AG04450 (cell line): ENCODE data around the gene SNX33. TPM values are rescaled to one million over a fixed set of nuclear protein-coding genes. Genes with fewer than 3 reads are reported as not detected.

ENCODE experiments used
- CTCF ChIA-PET: fragments of 300-600, 350-600 bp; formaldehyde crosslinking; extraction: SDS; loops from one replicate; lab custom pipeline; 2022; ENCODE audit warnings: antibody characterized with exemption, inconsistent platforms; lab: Charles Lee
- POLR2A ChIA-PET: fragments of 350-600 bp; formaldehyde crosslinking; extraction: SDS; loops from one replicate; lab custom pipeline; 2021; ENCODE audit warnings: antibody characterized with exemption, inconsistent platforms; lab: Yijun Ruan, JAX
- DNase-seq: peaks from one replicate; pipeline ENCODE4 v3.0.0-alpha.2; 2011; ENCODE audit warnings: low read depth, low spot score
- H3K27ac ChIP-seq: one replicate; pipeline ENCODE4 v1.5.1; 2012; ENCODE audit warnings: low read depth, low read length, control low read depth
- H3K27me3 ChIP-seq: one replicate; pipeline ENCODE4 v1.6.0; 2012; ENCODE audit warnings: low read length; ENCODE audit not compliant: control insufficient read depth, insufficient read depth
- H3K4me3 ChIP-seq: 2 replicates; pipeline ENCODE4 v1.5.1; 2011; ENCODE audit warnings: mild to moderate bottlenecking, low read depth, low read length, control low read depth
- H3K9me3 ChIP-seq: 2 replicates; pipeline ENCODE4 v1.5.1; 2012; ENCODE audit warnings: low read length; ENCODE audit not compliant: control insufficient read depth, insufficient read depth
- CTCF ChIP-seq: IDR thresholded peaks from 2 replicates; pipeline ENCODE4 v1.5.1; 2011; ENCODE audit warnings: low read depth, low read length, control low read depth, inconsistent platforms
- polyA plus RNA-seq: library from polyadenylated mRNA; depleted of rRNA; stranded (reverse); fragments of >200 nt; gene quantifications from 2 replicates; pipeline ENCODE4 v1.2.3, GENCODE V29; 2011

Gene SNX33
- polyA plus RNA-seq, 1 experiment = 14.2 TPM

- no peak for TF ChIP-seq CTCF
- CTCF ChIA-PET = interaction anchor here (1.7 kb wide), 1 partner anchor 9 kb away, joined by 5 read pairs; no protein-coding TSS in a partner anchor
- Histone ChIP-seq H3K27me3 (no peaks in the 10 kb centered on the region), H3K27ac (no peak overlapping the region), H3K4me3 (no peak overlapping the region), H3K9me3 (no peaks in the 10 kb centered on the region)
- POLR2A ChIA-PET = no interaction called here
- DNase-seq = no peak
Measured at GRCh38 chr15:75606711-75607699, 40.7 kb upstream of the SNX33 start.

GRCh38 chr15:75616766-75617165, 30.9 kb upstream of the SNX33 start:
- no peaks in the 10 kb centered on the region for H3K9me3 ChIP-seq
- no peak overlapping the region for H3K27ac ChIP-seq
- H3K27me3 ChIP-seq = no peaks in the 10 kb centered on the region
- no peak for DNase-seq
- H3K4me3 ChIP-seq = no peak overlapping the region
- POLR2A ChIA-PET = no interaction called here
- CTCF ChIA-PET = no interaction called here
- TF ChIP-seq CTCF = no peak

GRCh38 chr15:75620058-75620820, 27.5 kb upstream of the SNX33 start:
- Histone ChIP-seq H3K27me3 (no peaks in the 10 kb centered on the region), H3K4me3 (peak overlapping the region; percentile 30), H3K9me3 (no peaks in the 10 kb centered on the region; the same call in 1 of the 2 replicates), H3K27ac (peak overlapping the region; percentile 92)
- ChIA-PET CTCF (interaction anchor here (0.8 to 2.0 kb wide), 9 partner anchors 18 to 252 kb away, joined by 3 to 12 read pairs (median 4); partner anchors contain the start of genes MAN2C1 and SNX33), POLR2A (interaction anchor here (0.8 to 2.6 kb wide), 9 partner anchors 18 to 168 kb away, joined by 3 to 18 read pairs (median 4); partner anchors contain the start of genes IMP3, SIN3A and SNX33)
- DNase-seq = no peak
- no peak for TF ChIP-seq CTCF

DNA sequence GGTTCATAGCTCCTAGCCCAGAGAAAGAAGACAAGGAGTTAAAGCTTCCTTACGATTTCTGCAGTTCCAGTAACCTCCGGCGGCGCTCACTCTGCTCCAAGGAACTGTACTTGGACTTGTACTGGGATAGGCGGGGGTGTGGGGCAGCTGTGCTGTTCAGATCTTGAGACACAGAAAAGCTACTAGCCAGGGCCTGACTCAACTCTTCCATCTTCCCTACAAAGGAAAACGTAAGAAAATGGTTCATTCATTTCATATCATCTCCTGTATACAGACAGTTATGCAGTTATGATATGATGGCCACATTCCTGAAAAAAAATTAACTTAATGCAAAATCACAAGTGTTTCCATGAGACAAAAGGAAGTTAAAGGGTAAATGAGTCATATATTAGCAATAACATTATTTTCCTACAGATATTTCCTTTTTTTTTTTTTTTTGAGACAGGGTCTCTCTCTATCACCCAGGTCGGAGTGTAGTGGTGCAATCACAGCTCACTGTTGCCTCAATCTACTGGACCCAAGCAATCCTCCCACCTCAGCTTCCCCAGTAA, 26.8 kb upstream of the SNX33 start:
- POLR2A ChIA-PET = interaction anchor here (0.8 to 2.6 kb wide), 9 partner anchors 17 to 169 kb away, joined by 3 to 18 read pairs (median 4); partner anchors contain the start of genes IMP3, SIN3A and SNX33
- DNase-seq = peak; percentile 64
- H3K4me3 ChIP-seq = peak overlapping the region; percentile 30

More for the DNA sequence above, 26.8 kb upstream of the SNX33 start:
- Histone ChIP-seq H3K27ac (peak overlapping the region; percentile 92), H3K27me3 (no peaks in the 10 kb centered on the region), H3K9me3 (no peaks in the 10 kb centered on the region; the same call in 1 of the 2 replicates)
- CTCF ChIA-PET = interaction anchor here (0.8 to 2.0 kb wide), 8 partner anchors 17 to 181 kb away, joined by 3 to 12 read pairs (median 4); partner anchors contain the start of gene SNX33
- peak; percentile 44 for TF ChIP-seq CTCF
